Activated CD4-positive, alpha-beta memory T cell treated with anti-CD3 and anti-CD28 coated beads for 36 hours (primary cell): ENCODE measurements around the gene TMPRSS11B. TPM values are rescaled to one million over a fixed set of nuclear protein-coding genes. Genes with fewer than 3 reads are reported as not detected.
"Not testable (repeated sequence)": the region's sequence is repeated elsewhere in the genome, so short reads cannot be mapped to it uniquely, and the experiment has no call there.

Source experiments
- CTCF ChIA-PET: fragments of 350-600 bp; sonication (Branson Sonifier 250); formaldehyde crosslinking; loops from one replicate; lab custom pipeline; 2021; ENCODE audit warnings: antibody characterized with exemption, inconsistent platforms; lab: Charles Lee
- POLR2A ChIA-PET: fragments of 350-600 bp; sonication (Branson Sonifier 250); formaldehyde crosslinking; loops from one replicate; lab custom pipeline; 2021; ENCODE audit warnings: antibody characterized with exemption; lab: Charles Lee
- DNase-seq: peaks from one replicate; pipeline ENCODE4 v3.0.0-alpha.2; 2020
- H3K27ac Mint-ChIP-seq: one replicate; pipeline ENCODE4 v1.8.0; 2021; ENCODE audit warnings: mixed read lengths
- H3K27me3 Mint-ChIP-seq: one replicate; pipeline ENCODE4 v1.8.0; 2021; ENCODE audit warnings: mixed read lengths
- H3K36me3 Mint-ChIP-seq: one replicate; pipeline ENCODE4 v1.8.0; 2021; ENCODE audit warnings: mixed read lengths
- H3K4me1 Mint-ChIP-seq: one replicate; pipeline ENCODE4 v1.8.0; 2021; ENCODE audit warnings: low read depth, mixed read lengths
- H3K4me3 Mint-ChIP-seq: one replicate; pipeline ENCODE4 v1.8.0; 2021; ENCODE audit warnings: mild to moderate bottlenecking, mixed read lengths
- H3K9me3 Mint-ChIP-seq: one replicate; pipeline ENCODE4 v1.8.0; 2021; ENCODE audit warnings: mixed read lengths
- intact Hi-C: fragments of 100-400 bp; cut with micrococcal nuclease; formaldehyde crosslinking; loops from one replicate; pipeline ENCODE4 v1.15.1; 2023
- total RNA-seq, 2 experiments: library from RNA; stranded (reverse); gene quantifications; one replicate each; pipeline ENCODE4 v1.2.3, GENCODE V29; 2021

TMPRSS11B gene
- total RNA-seq, 2 experiments from 2014 or later: not detected

GRCh38 chr4:68209003-68209402, 36.5 kb downstream of the TMPRSS11B start:
- H3K36me3 Mint-ChIP-seq: peaks cover 2% of the 10 kb centered on the region
- POLR2A ChIA-PET: no interaction called here
- intact Hi-C loops: no loop called here
- CTCF ChIA-PET: no interaction called here
- H3K9me3 Mint-ChIP-seq: peaks cover 20% of the 10 kb centered on the region
- H3K4me3 Mint-ChIP-seq: no peak overlapping the region
- DNase-seq: no peak
- no peak overlapping the region for H3K27ac Mint-ChIP-seq
- peaks cover 6% of the 10 kb centered on the region for H3K27me3 Mint-ChIP-seq
- no peaks in the 10 kb centered on the region for H3K4me1 Mint-ChIP-seq

- H3K36me3 Mint-ChIP-seq, H3K4me1 Mint-ChIP-seq, H3K9me3 Mint-ChIP-seq, intact Hi-C loops, POLR2A ChIA-PET, CTCF ChIA-PET, H3K4me3 Mint-ChIP-seq, DNase-seq, H3K27ac Mint-ChIP-seq: not testable (repeated sequence)
- peaks cover 10% of the 10 kb centered on the region for H3K27me3 Mint-ChIP-seq
Observed at GRCh38 chr4:68194305-68194704, 51.2 kb downstream of the TMPRSS11B start.

- H3K4me1 Mint-ChIP-seq: no peaks in the 10 kb centered on the region
- intact Hi-C loops: no loop called here
- no peaks in the 10 kb centered on the region for H3K36me3 Mint-ChIP-seq
- H3K9me3 Mint-ChIP-seq: peaks cover 2% of the 10 kb centered on the region
- ChIA-PET CTCF (no interaction called here), POLR2A (no interaction called here)
- no peak for DNase-seq
- peaks cover 10% of the 10 kb centered on the region for H3K27me3 Mint-ChIP-seq
- no peak overlapping the region for H3K27ac Mint-ChIP-seq
- no peak overlapping the region for H3K4me3 Mint-ChIP-seq
Observed at GRCh38 chr4:68193194-68193593, 52.3 kb downstream of the TMPRSS11B start.

GRCh38 chr4:68187145-68187544, 58.3 kb downstream of the TMPRSS11B start:
- Mint-ChIP-seq H3K9me3 (no peaks in the 10 kb centered on the region), H3K27me3 (peaks cover 9% of the 10 kb centered on the region), H3K4me3 (no peak overlapping the region), H3K36me3 (no peaks in the 10 kb centered on the region), H3K27ac (no peak overlapping the region), H3K4me1 (no peaks in the 10 kb centered on the region)
- POLR2A ChIA-PET: no interaction called here
- CTCF ChIA-PET: no interaction called here
- intact Hi-C loops: no loop called here
- no peak for DNase-seq

GRCh38 chr4:68184923-68185322, 60.6 kb downstream of the TMPRSS11B start:
- no peak for DNase-seq
- Mint-ChIP-seq H3K27ac (no peak overlapping the region), H3K4me1 (no peaks in the 10 kb centered on the region), H3K27me3 (peaks cover 6% of the 10 kb centered on the region), H3K9me3 (no peaks in the 10 kb centered on the region), H3K36me3 (no peaks in the 10 kb centered on the region), H3K4me3 (no peak overlapping the region)
- ChIA-PET POLR2A (no interaction called here), CTCF (interaction anchor here (1.0 to 1.5 kb wide), 2 partner anchors 9 to 15 kb away, joined by 3 to 7 read pairs; no protein-coding TSS in a partner anchor)
- intact Hi-C loops: no loop called here

- Mint-ChIP-seq H3K27ac (no peak overlapping the region), H3K4me1 (no peaks in the 10 kb centered on the region)
- POLR2A ChIA-PET: no interaction called here
Observed at GRCh38 chr4:68183417-68183816, 62.1 kb downstream of the TMPRSS11B start.

GRCh38 chr4:68182382-68182820, 63.1 kb downstream of the TMPRSS11B start:
- CTCF ChIA-PET: no interaction called here
- POLR2A ChIA-PET: no interaction called here
- intact Hi-C loops: no loop called here

More at GRCh38 chr4:68183417-68183816, 62.1 kb downstream of the TMPRSS11B start:
- intact Hi-C loops: no loop called here
- Mint-ChIP-seq H3K9me3 (no peaks in the 10 kb centered on the region), H3K4me3 (no peak overlapping the region), H3K27me3 (peaks cover 2% of the 10 kb centered on the region), H3K36me3 (no peaks in the 10 kb centered on the region)
- DNase-seq: no peak
- CTCF ChIA-PET: interaction anchor here (1.5 kb wide), 1 partner anchor 7 kb away, joined by 7 read pairs; no protein-coding TSS in a partner anchor

GRCh38 chr4:68180849-68181526, 64.5 kb downstream of the TMPRSS11B start:
- Mint-ChIP-seq H3K4me1 (no peaks in the 10 kb centered on the region), H3K27ac (no peak overlapping the region), H3K27me3 (peaks cover 4% of the 10 kb centered on the region), H3K4me3 (no peak overlapping the region), H3K36me3 (no peaks in the 10 kb centered on the region), H3K9me3 (no peaks in the 10 kb centered on the region)
- DNase-seq: no peak
- intact Hi-C loops: no loop called here
- ChIA-PET POLR2A (no interaction called here), CTCF (no interaction called here)

More at GRCh38 chr4:68182382-68182820, 63.1 kb downstream of the TMPRSS11B start:
- DNase-seq: no peak
- Mint-ChIP-seq H3K27me3 (peaks cover 2% of the 10 kb centered on the region), H3K9me3 (no peaks in the 10 kb centered on the region), H3K36me3 (no peaks in the 10 kb centered on the region), H3K27ac (no peak overlapping the region), H3K4me3 (no peak overlapping the region), H3K4me1 (no peaks in the 10 kb centered on the region)

- Mint-ChIP-seq H3K27me3 (peaks cover 6% of the 10 kb centered on the region), H3K36me3 (no peaks in the 10 kb centered on the region), H3K4me3 (no peak overlapping the region), H3K27ac (no peak overlapping the region), H3K9me3 (no peaks in the 10 kb centered on the region), H3K4me1 (no peaks in the 10 kb centered on the region)
- POLR2A ChIA-PET: no interaction called here
- CTCF ChIA-PET: interaction anchor here (0.7 to 1.4 kb wide), 2 partner anchors 115 to 190 kb away, joined by 3 to 11 read pairs; no protein-coding TSS in a partner anchor
- intact Hi-C loops: loop anchor here (10.0 kb wide), 1 partner anchor 432 kb away; no protein-coding TSS in a partner anchor
- DNase-seq: no peak
Observed at GRCh38 chr4:68176904-68177303, 68.6 kb downstream of the TMPRSS11B start.

Other genes with a start within 250 kb of the TMPRSS11B start
- not detected for gene TMPRSS11F, start 115.8 kb downstream of the TMPRSS11B start, total RNA-seq
- 10 to 100 TPM; 66.8 to 68.5 TPM for gene YTHDC1, start 104.4 kb upstream of the TMPRSS11B start, total RNA-seq
- gene TMPRSS11E, start 201.8 kb upstream of the TMPRSS11B start, total RNA-seq: not detected